Keratinocyte (primary cell): ENCODE data around the gene ZNF664. TPM values are rescaled to one million over a fixed set of nuclear protein-coding genes. Genes with fewer than 3 reads are reported as not detected.

ENCODE experiments used
- DNase-seq: peaks from one replicate; pipeline ENCODE4 v3.0.0-alpha.2; 2011; ENCODE audit warnings: low read depth, missing footprints, low spot score
- FAIRE-seq: peaks from 2 replicates; lab custom pipeline; 2011; peaks lifted over from hg19 to GRCh38; lab: Jason Lieb, UNC
- H2AFZ ChIP-seq: 2 replicates; pipeline ENCODE4 v1.6.0; 2012; ENCODE audit warnings: low read length, control low read depth, inconsistent platforms; ENCODE audit not compliant: control insufficient read depth
- H3K27ac ChIP-seq: 2 replicates; pipeline ENCODE4 v1.5.1; 2011; ENCODE audit warnings: low read length; ENCODE audit not compliant: control insufficient read depth, insufficient read depth
- H3K27me3 ChIP-seq: 3 replicates; pipeline ENCODE4 v1.6.0; 2011; ENCODE audit warnings: low read length; ENCODE audit not compliant: control insufficient read depth, insufficient read depth; ENCODE audit errors: extremely low read depth
- H3K36me3 ChIP-seq, 2 experiments: 2 replicates in 1 of 2; 3 replicates in 1 of 2; pipeline ENCODE4 v1.5.1; 2011; ENCODE audit warnings: low read length in 2 of 2, mild to moderate bottlenecking in 1 of 2; ENCODE audit not compliant: control insufficient read depth in 2 of 2, insufficient read depth in 2 of 2; ENCODE audit errors: extremely low read depth in 1 of 2
- H3K4me1 ChIP-seq: 3 replicates; pipeline ENCODE4 v1.5.1; 2011; ENCODE audit warnings: low read length; ENCODE audit not compliant: control insufficient read depth, insufficient read depth; ENCODE audit errors: extremely low read depth
- H3K4me2 ChIP-seq: 3 replicates; pipeline ENCODE4 v1.6.0; 2011; ENCODE audit warnings: low read depth, low read length; ENCODE audit not compliant: control insufficient read depth, insufficient read depth; ENCODE audit errors: extremely low read depth
- H3K4me3 ChIP-seq, 3 experiments: fragments of 200-600 bp in 1 of 3; sonication (generic) in 1 of 3; 2 replicates in 2 of 3; 3 replicates in 1 of 3; pipeline ENCODE4 v1.5.1; 2011 to 2016; ENCODE audit warnings: low read length in 3 of 3, mild to moderate bottlenecking in 3 of 3, control low read depth in 2 of 3, inconsistent platforms in 1 of 3, low read depth in 1 of 3, mixed read lengths in 1 of 3, mixed run types in 1 of 3, moderate library complexity in 1 of 3; ENCODE audit not compliant: control insufficient read depth in 2 of 3, insufficient read depth in 2 of 3; ENCODE audit errors: extremely low read depth in 1 of 3
- H3K79me2 ChIP-seq: 2 replicates; pipeline ENCODE4 v1.6.0; 2012; ENCODE audit warnings: low read length; ENCODE audit not compliant: control insufficient read depth, insufficient read depth
- H3K9ac ChIP-seq: 3 replicates; pipeline ENCODE4 v1.6.0; 2011; ENCODE audit warnings: low read length; ENCODE audit not compliant: control insufficient read depth, insufficient read depth; ENCODE audit errors: extremely low read depth
- H3K9me1 ChIP-seq: 3 replicates; pipeline ENCODE4 v1.6.0; 2011; ENCODE audit warnings: low read length; ENCODE audit not compliant: control insufficient read depth, insufficient read depth; ENCODE audit errors: extremely low read depth
- H3K9me3 ChIP-seq: 2 replicates; pipeline ENCODE4 v1.5.1; 2012; ENCODE audit warnings: low read depth, low read length; ENCODE audit not compliant: control insufficient read depth
- H4K20me1 ChIP-seq: 3 replicates; pipeline ENCODE4 v1.6.0; 2011; ENCODE audit warnings: low read length; ENCODE audit not compliant: control insufficient read depth, insufficient read depth; ENCODE audit errors: extremely low read depth
- EZH2 ChIP-seq: IDR thresholded peaks from one replicate; pipeline ENCODE4 v1.6.1; 2012; ENCODE audit warnings: inconsistent platforms, mild to moderate bottlenecking, low read length, moderate library complexity
- dilution Hi-C: fragments of 300-500 bp; cut with MboI; formaldehyde crosslinking; loops from one replicate; pipeline ENCODE4 v1.7.0; 2020; ENCODE audit warnings: low sequenced_read_pairs; ENCODE audit not compliant: extremely low pct_ligation_motif_present
- polyA plus RNA-seq, 5 experiments: library from polyadenylated mRNA; depleted of rRNA in 3 of 5; stranded (reverse) in 3 of 5; stranded (forward) in 1 of 5; unstranded in 1 of 5; fragments of >200 nt; gene quantifications; 1 replicate in 1 of 5; 2 replicates in 3 of 5; 3 replicates in 1 of 5; pipeline versions ENCODE4 v1.2.1 to v1.2.3, GENCODE V29; 2011 to 2012; ENCODE audit warnings: missing spikeins in 2 of 5, low read depth in 1 of 5, low replicate concordance in 1 of 5
- TF ChIP-seq, protein P1 (sequence below), 3 experiments: IDR thresholded peaks in 1 of 3; conservative IDR thresholded peaks in 1 of 3; optimal IDR thresholded peaks in 1 of 3; 2 replicates in 2 of 3; 3 replicates in 1 of 3; pipeline versions ENCODE3 to v1.5.1; 2011; ENCODE audit warnings: low read length in 3 of 3, mild to moderate bottlenecking in 3 of 3, moderate library complexity in 2 of 3, control low read depth in 1 of 3, inconsistent platforms in 1 of 3; ENCODE audit not compliant: insufficient read depth in 2 of 3; ENCODE audit errors: extremely low read depth in 1 of 3

Gene ZNF664
- polyA plus RNA-seq, 1 donor (not counting 4 experiments of a cell fraction or from before 2014, with no cell fraction given): 48.7 TPM

DNA sequence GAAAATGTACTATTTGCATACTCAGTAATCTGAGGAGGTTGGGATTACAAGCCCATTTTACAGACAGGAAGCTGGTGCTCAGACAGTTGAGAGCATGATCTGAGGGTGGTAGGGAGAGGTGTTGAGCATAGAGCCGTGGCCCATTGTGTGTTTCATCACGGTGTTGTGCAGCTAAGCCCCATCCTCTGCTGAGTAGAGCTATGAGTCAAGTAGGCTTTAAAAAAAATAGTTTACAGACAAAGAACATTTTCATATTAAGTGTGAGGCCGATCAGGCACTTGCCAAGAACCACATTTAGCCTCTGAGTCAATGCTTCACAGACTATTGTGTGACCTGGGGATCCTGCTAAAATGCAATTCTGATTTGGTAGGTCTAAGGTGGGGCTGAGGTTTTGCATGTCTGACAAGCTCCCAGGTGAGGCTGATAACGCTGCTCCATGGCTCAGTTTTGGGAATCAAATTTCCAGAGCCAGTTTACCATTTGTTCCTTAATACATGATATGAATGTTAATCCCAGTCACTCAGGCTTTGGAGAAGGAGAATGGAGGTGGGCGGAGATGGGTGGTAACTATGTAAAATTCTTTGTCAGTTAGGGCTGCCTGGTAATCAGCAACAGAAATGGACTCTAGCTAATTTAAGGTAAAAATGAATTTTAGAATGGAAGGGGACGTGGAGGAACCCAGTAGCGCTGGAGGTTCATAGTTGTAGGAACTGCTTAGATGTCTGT, 22.2 kb downstream of the ZNF664 start:
- Histone ChIP-seq H3K9ac (no peak overlapping the region), H3K4me1 (peaks cover 51% of the 10 kb centered on the region), H3K27ac (peak overlapping the region; percentile 43), H3K9me1 (peaks cover 2% of the 10 kb centered on the region), H3K9me3 (no peaks in the 10 kb centered on the region), H3K27me3 (no peaks in the 10 kb centered on the region), H3K4me2 (peak overlapping the region; percentile 51), H3K79me2 (peaks cover 3% of the 10 kb centered on the region), H4K20me1 (no peaks in the 10 kb centered on the region), H3K36me3 (peaks cover 5 to 8% of the 10 kb centered on the region in 2 experiments), H3K4me3 (no peak overlapping the region), H2AFZ (no peak overlapping the region)
- dilution Hi-C loops: no loop called here
- TF ChIP-seq EZH2: no peak
- TF ChIP-seq, protein P1, sequence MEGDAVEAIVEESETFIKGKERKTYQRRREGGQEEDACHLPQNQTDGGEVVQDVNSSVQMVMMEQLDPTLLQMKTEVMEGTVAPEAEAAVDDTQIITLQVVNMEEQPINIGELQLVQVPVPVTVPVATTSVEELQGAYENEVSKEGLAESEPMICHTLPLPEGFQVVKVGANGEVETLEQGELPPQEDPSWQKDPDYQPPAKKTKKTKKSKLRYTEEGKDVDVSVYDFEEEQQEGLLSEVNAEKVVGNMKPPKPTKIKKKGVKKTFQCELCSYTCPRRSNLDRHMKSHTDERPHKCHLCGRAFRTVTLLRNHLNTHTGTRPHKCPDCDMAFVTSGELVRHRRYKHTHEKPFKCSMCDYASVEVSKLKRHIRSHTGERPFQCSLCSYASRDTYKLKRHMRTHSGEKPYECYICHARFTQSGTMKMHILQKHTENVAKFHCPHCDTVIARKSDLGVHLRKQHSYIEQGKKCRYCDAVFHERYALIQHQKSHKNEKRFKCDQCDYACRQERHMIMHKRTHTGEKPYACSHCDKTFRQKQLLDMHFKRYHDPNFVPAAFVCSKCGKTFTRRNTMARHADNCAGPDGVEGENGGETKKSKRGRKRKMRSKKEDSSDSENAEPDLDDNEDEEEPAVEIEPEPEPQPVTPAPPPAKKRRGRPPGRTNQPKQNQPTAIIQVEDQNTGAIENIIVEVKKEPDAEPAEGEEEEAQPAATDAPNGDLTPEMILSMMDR (optimal IDR thresholded peaks at IDR 0.05 in 1 of 3, IDR thresholded peaks at IDR 0.05 in 1 of 3, conservative IDR thresholded peaks at IDR 0.05 in 1 of 3; ENCODE audit: extremely low read depth in 1 of 3, insufficient read depth in 2 of 3, low read length in 3 of 3): no peak
- FAIRE-seq: peak; percentile 67
- peak; percentile 52 for DNase-seq

DNA sequence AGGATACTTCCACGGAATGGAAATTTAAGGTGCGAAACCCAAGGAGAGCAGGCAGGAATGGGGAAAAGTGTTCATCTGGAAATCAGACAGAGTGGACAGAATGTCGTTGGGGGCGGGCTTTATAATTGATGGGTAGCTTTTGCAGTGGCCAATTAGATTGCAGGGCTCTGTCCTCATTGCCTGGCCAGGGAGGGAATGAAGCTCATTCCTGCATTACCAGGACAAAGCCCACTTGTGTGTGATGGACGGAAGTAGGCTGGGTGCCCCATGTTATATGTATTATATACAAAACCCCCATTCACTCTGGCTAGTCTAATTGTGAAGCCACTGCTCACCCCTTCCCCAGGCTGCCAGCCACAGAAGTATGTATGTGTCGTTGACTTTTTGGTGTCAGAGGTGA, 23.6 kb downstream of the ZNF664 start:
- dilution Hi-C loops: no loop called here
- TF ChIP-seq, protein P1 (optimal IDR thresholded peaks at IDR 0.05 in 1 of 3, IDR thresholded peaks at IDR 0.05 in 1 of 3, conservative IDR thresholded peaks at IDR 0.05 in 1 of 3; ENCODE audit: extremely low read depth in 1 of 3, insufficient read depth in 2 of 3, low read length in 3 of 3): no peak
- no peak for TF ChIP-seq EZH2
- no peak overlapping the region for H3K27ac ChIP-seq
- H3K4me1 ChIP-seq: peaks cover 38% of the 10 kb centered on the region
- H3K9me1 ChIP-seq: peaks cover 2% of the 10 kb centered on the region
- DNase-seq (no peak), FAIRE-seq (no peak)
- no peaks in the 10 kb centered on the region for H3K9me3 ChIP-seq
- H4K20me1 ChIP-seq: no peaks in the 10 kb centered on the region
- H3K4me2 ChIP-seq: no peak overlapping the region
- no peaks in the 10 kb centered on the region for H3K27me3 ChIP-seq
- H3K36me3 ChIP-seq: peaks cover 5 to 10% of the 10 kb centered on the region in 2 experiments
- no peak overlapping the region for H3K4me3 ChIP-seq
- H2AFZ ChIP-seq: no peak overlapping the region
- H3K79me2 ChIP-seq: peaks cover 3% of the 10 kb centered on the region
- H3K9ac ChIP-seq: no peak overlapping the region
